ENCODE data around the gene OSGIN1.

Gene OSGIN1

DNA sequence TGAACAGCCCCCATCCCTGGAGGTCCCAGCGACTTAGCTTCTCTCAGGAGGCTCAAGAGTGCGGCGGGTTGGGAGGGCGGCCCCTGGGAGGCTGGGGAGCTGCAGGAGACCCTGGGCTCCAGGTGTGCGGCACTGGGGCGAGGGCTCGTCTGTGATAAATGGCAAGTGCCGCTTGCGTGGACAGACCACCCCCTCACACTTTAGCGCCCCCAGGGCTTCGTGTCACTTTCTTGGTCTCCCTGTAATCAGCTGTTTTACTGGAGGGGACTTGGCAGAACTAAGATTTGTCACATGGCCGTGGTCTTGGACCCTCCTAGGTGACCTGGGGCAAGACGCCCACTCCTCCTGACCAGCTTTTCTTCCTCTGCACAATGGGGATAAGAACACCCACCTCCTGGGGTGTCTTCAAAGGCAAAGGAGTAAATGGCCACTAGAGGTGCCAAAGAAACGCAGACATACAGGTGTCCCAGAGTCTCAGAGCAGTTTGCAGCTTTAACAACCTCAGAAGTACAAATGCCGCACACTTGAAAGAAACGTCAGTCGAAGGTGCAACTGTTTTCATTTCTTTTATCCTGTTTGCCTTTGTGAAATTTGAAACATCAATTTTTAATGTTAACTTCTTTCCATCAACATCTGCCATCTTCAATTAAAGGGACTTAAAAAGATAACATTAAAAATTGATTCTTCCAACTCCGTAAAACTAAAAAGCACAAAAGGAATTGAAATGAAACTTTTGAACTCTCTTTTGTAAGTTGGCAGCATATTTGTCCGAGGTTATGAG is 946 bp downstream of the OSGIN1 start:
- TF ChIP-seq ZIC2 (tag by site-specific recombination; IDR thresholded peaks at IDR 0.05) = peak; percentile 63
- peak; percentile 93 for TF ChIP-seq SCRT1 (tag by site-specific recombination; IDR thresholded peaks at IDR 0.05; ENCODE audit: borderline replicate concordance)
- peak; percentile 98 for TF ChIP-seq SCRT2 (tag by site-specific recombination; IDR thresholded peaks at IDR 0.05)
- peak; percentile 61; the same call in 1 of the 2 replicates for TF ChIP-seq CTCF (tag by site-specific recombination; IDR thresholded peaks at IDR 0.05)
- TF ChIP-seq ZNF274 (IDR thresholded peaks at IDR 0.05; ENCODE audit: low read length) = no peak
- TF ChIP-seq ZNF274 (tag by site-specific recombination; IDR thresholded peaks at IDR 0.05; ENCODE audit: borderline replicate concordance) = no peak
- TF ChIP-seq GLIS2 (tag by site-specific recombination; IDR thresholded peaks at IDR 0.05) = peak; percentile 53
- no peak for TF ChIP-seq ZNF660 (tag by site-specific recombination; IDR thresholded peaks at IDR 0.05)
- TF ChIP-seq EGR2 (tag by site-specific recombination; IDR thresholded peaks at IDR 0.05; ENCODE audit: low read depth) = peak; percentile 74
- TF ChIP-seq ZNF488 (tag by site-specific recombination; IDR thresholded peaks at IDR 0.05) = no peak
- TF ChIP-seq, protein P1, sequence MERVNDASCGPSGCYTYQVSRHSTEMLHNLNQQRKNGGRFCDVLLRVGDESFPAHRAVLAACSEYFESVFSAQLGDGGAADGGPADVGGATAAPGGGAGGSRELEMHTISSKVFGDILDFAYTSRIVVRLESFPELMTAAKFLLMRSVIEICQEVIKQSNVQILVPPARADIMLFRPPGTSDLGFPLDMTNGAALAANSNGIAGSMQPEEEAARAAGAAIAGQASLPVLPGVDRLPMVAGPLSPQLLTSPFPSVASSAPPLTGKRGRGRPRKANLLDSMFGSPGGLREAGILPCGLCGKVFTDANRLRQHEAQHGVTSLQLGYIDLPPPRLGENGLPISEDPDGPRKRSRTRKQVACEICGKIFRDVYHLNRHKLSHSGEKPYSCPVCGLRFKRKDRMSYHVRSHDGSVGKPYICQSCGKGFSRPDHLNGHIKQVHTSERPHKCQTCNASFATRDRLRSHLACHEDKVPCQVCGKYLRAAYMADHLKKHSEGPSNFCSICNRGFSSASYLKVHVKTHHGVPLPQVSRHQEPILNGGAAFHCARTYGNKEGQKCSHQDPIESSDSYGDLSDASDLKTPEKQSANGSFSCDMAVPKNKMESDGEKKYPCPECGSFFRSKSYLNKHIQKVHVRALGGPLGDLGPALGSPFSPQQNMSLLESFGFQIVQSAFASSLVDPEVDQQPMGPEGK (tag by site-specific recombination; IDR thresholded peaks at IDR 0.05) = 0 out of 2 replicates have a peak, but pooled peaks have one; percentile 25
- TF ChIP-seq ZEB2 (tag by site-specific recombination; IDR thresholded peaks at IDR 0.05) = no peak
- peak; percentile 75 for TF ChIP-seq GLIS1 (tag by site-specific recombination; IDR thresholded peaks at IDR 0.05)
- TF ChIP-seq ZFHX2 (tag by site-specific recombination; conservative IDR thresholded peaks at IDR 0.05) = peak; percentile 57
- Histone ChIP-seq H3K36me3 (ENCODE audit: control insufficient read depth in 2 of 2, insufficient read depth in 1 of 2, low read length in 2 of 2) (no peaks in the 10 kb centered on the region), H3K9me3 (ENCODE audit: control insufficient read depth, insufficient read depth, low read depth, low read length) (no peaks in the 10 kb centered on the region), H3K27ac (ENCODE audit: extremely low read depth, low read depth, low read length) (no peak overlapping the region), H3K4me1 (ENCODE audit: control insufficient read depth, insufficient read depth, low read length) (no peaks in the 10 kb centered on the region; the same call in 1 of the 2 replicates), H3K4me3 (ENCODE audit: low read depth, low read length) (peak overlapping the region; percentile 32)
- POLR2A ChIA-PET = interaction anchor here (1.4 kb wide), 1 partner anchor 60 kb away, joined by 13 read pairs; no protein-coding TSS in a partner anchor
- CTCF ChIA-PET = interaction anchor here (0.7 to 7.4 kb wide), 19 partner anchors 9 to 233 kb away, joined by 3 to 174 read pairs (median 4); partner anchors contain the start of gene TAF1C

GRCh38 chr16:83954577-83955016 is 1.6 kb downstream of the OSGIN1 start:
- Histone ChIP-seq H3K27ac (ENCODE audit: extremely low read depth, low read depth, low read length) (no peak overlapping the region), H3K9me3 (ENCODE audit: control insufficient read depth, insufficient read depth, low read depth, low read length) (no peaks in the 10 kb centered on the region), H3K4me1 (ENCODE audit: control insufficient read depth, insufficient read depth, low read length) (no peaks in the 10 kb centered on the region; the same call in 1 of the 2 replicates), H3K36me3 (ENCODE audit: control insufficient read depth in 2 of 2, insufficient read depth in 1 of 2, low read length in 2 of 2) (no peaks in the 10 kb centered on the region), H3K4me3 (ENCODE audit: low read depth, low read length) (no peak overlapping the region)
- ChIA-PET CTCF (interaction anchor here (0.7 to 7.4 kb wide), 17 partner anchors 10 to 232 kb away, joined by 3 to 174 read pairs (median 4); partner anchors contain the start of gene TAF1C), POLR2A (interaction anchor here (1.4 kb wide), 1 partner anchor 59 kb away, joined by 13 read pairs; no protein-coding TSS in a partner anchor)
- no peak for TF ChIP-seq ZNF530 (tag by site-specific recombination; IDR thresholded peaks at IDR 0.05; ENCODE audit: low read depth)
- TF ChIP-seq KLF1 (tag by site-specific recombination; IDR thresholded peaks at IDR 0.05) = no peak
- peak; percentile 49; the same call in 1 of the 2 replicates for TF ChIP-seq ZFHX2 (tag by site-specific recombination; conservative IDR thresholded peaks at IDR 0.05)
- no peak for TF ChIP-seq ZNF791 (tag by site-specific recombination; IDR thresholded peaks at IDR 0.05)
- TF ChIP-seq HOXA7 (CRISPR knock-in tag; IDR thresholded peaks at IDR 0.05; ENCODE audit: borderline replicate concordance) = no peak
- TF ChIP-seq ZNF521 (tag by site-specific recombination; IDR thresholded peaks at IDR 0.05) = no peak
- peak; percentile 34; the same call in 1 of the 2 replicates for TF ChIP-seq EGR2 (tag by site-specific recombination; IDR thresholded peaks at IDR 0.05; ENCODE audit: low read depth)
- no peak for TF ChIP-seq WT1 (tag by site-specific recombination; IDR thresholded peaks at IDR 0.05)
- TF ChIP-seq ZNF768 (tag by site-specific recombination; IDR thresholded peaks at IDR 0.05) = no peak
- TF ChIP-seq, protein P2, sequence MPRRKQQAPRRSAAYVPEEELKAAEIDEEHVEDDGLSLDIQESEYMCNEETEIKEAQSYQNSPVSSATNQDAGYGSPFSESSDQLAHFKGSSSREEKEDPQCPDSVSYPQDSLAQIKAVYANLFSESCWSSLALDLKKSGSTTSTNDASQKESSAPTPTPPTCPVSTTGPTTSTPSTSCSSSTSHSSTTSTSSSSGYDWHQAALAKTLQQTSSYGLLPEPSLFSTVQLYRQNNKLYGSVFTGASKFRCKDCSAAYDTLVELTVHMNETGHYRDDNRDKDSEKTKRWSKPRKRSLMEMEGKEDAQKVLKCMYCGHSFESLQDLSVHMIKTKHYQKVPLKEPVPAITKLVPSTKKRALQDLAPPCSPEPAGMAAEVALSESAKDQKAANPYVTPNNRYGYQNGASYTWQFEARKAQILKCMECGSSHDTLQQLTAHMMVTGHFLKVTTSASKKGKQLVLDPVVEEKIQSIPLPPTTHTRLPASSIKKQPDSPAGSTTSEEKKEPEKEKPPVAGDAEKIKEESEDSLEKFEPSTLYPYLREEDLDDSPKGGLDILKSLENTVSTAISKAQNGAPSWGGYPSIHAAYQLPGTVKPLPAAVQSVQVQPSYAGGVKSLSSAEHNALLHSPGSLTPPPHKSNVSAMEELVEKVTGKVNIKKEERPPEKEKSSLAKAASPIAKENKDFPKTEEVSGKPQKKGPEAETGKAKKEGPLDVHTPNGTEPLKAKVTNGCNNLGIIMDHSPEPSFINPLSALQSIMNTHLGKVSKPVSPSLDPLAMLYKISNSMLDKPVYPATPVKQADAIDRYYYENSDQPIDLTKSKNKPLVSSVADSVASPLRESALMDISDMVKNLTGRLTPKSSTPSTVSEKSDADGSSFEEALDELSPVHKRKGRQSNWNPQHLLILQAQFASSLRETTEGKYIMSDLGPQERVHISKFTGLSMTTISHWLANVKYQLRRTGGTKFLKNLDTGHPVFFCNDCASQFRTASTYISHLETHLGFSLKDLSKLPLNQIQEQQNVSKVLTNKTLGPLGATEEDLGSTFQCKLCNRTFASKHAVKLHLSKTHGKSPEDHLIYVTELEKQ (tag by site-specific recombination; IDR thresholded peaks at IDR 0.05; ENCODE audit: borderline replicate concordance) = no peak
- TF ChIP-seq ZNF423 (tag by site-specific recombination; IDR thresholded peaks at IDR 0.05) = no peak
- no peak for TF ChIP-seq ZFP41 (tag by site-specific recombination; IDR thresholded peaks at IDR 0.05; ENCODE audit: borderline replicate concordance)
- no peak for TF ChIP-seq ZNF221 (tag by site-specific recombination; IDR thresholded peaks at IDR 0.05; ENCODE audit: borderline replicate concordance)
- TF ChIP-seq ZBTB20 (tag by site-specific recombination; IDR thresholded peaks at IDR 0.05) = peak; percentile 28; the same call in 1 of the 2 replicates
